ENCODE data around the gene EEF1E1.

EEF1E1 gene

GRCh38 chr6:8087870-8088754, 14.2 kb downstream of the EEF1E1 start:
- DNase-seq: no peak

GRCh38 chr6:8086755-8087306, 15.5 kb downstream of the EEF1E1 start:
- DNase-seq: no peak

DNA sequence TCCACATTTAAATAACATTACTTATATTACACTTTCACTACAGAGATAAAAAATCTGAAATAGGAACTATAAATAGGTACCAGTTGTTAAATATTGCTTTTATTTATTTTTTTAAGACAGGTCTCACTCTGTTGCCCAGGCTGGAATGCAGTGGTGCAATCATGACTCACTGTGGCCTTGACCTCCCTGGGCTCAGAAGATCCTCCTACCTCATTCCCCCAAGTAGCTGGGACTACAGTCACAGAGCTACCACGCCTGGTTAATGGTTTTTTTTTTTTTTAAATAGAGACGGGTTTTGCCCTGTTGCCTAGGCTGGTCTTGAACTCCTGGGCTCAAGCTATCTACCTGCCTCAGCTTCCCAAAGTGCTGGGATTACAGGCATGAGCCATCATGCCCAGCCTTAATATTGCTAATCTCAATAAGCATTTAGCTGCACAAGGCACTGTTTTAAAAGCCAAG, 17.3 kb downstream of the EEF1E1 start:
- DNase-seq: no peak

DNA sequence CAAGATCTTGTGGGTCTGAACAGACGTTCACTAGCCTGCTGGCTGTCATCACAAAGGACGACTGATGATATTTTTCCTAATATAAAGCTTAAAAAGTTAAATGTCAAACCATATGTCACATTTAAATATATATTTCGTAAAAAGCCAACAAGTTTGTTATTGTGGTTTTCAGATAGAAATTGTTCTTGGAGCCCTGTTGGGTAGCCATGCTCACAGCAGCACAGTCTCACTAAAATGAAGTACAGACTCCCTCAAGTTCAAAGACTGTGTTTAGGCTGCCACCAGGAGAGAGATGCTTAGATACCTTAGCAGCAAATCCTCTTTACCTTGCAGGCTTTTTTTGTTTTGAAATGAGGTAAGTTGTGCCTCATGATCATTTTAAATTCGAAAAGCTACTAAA, 17.8 kb downstream of the EEF1E1 start:
- no peak for DNase-seq

DNA sequence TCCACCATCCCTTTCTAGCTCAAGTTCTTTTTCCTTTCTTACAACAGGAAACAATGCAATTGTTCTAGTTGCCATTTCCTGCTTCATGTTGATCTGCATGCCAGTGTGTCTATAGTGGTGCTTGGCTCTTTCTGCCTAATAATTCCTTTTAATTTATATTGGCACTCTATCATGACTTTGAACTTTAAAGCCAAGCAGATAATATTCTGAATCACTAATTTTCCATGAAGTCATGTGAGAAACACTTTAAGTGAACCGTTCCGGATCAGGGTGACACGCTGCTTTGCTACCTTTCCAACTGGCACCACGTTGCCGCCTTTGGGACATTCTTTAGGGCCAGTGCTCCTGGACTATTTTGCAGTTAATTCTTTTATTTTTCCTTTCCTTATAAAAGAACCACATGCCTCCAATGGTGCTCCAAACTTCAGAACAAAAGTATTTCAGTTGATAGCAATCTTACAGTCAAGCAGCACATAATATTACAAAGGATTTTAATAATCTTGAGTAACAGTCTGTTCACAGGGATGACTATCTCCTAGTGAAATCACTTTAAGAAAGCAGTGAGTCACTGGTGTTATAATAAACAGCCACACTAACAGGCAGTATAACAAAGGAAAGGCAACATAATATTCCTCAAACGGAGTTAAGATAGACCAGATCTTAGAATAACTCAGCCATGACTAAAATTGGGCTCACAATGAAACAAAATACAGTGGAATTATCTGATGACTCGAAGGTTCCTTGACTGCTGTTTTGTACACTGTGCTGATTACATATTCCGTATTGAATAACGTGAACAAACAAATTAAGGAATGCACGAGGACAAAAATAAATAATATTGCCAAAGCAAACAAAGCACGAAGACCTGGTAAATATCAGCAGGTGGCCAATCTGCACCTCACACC, 19.1 kb downstream of the EEF1E1 start:
- no peak for DNase-seq

DNA sequence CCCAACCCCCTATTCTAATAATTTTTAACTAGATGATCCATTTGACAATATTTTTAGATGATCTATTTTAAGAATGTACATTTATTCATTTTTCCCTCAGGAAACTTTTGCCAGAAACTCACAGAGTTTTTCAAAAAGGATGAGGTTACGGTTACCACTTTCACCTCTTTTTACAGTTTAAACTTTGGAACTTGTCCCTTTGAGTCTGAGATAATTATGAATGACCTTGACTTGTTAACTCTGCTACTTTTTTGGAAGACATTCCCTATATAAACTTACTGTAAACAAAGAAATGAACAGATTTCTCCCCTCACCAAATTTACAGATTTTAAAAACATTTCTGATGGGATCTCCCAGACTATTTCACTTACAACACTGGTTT, 19.8 kb downstream of the EEF1E1 start:
- no peak for DNase-seq

GRCh38 chr6:8080362-8081151, 21.8 kb downstream of the EEF1E1 start:
- DNase-seq: no peak

GRCh38 chr6:8079126-8079525, 23.2 kb downstream of the EEF1E1 start:
- DNase-seq: no peak

GRCh38 chr6:8077991-8078390, 24.4 kb downstream of the EEF1E1 start:
- no peak for DNase-seq

GRCh38 chr6:8075704-8076103, 26.6 kb downstream of the EEF1E1 start:
- no peak for DNase-seq

DNA sequence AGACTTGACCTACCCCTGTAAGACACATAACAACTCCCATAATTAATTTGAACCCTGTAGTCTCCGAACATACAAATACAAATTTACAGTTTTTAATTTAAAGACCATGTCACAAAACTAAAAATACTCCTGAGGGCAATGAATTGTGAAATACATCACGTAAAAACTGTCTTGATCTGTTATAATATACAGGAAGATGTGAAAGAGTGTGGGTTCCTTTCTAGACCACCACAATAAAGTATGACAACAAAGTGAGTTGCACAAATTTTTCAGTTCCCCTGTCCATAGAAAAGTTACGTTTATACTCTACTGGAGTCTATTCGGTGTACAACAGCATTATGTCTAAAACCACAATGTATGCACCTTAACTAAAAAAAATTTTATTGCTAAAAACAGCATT, 27.2 kb downstream of the EEF1E1 start:
- no peak for DNase-seq

DNA sequence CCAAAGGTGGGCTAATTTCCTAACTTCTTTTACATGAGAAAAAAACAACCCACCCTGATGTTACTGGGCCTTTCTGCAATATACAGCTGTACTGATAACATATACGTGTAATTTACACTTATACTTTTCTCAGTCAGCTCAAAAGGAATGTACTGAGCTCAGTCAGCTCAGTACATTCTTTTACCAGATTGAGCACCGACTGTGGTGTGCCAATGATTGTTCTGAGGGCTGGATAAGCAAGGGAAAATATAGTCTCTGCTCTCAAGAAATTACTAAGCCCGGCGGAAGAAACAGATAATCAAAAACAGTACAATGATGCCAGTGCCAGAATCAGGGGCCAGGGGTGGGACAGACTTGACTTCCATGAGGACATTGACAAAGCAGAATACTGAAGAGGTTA, 28.1 kb downstream of the EEF1E1 start:
- no peak for DNase-seq

DNA sequence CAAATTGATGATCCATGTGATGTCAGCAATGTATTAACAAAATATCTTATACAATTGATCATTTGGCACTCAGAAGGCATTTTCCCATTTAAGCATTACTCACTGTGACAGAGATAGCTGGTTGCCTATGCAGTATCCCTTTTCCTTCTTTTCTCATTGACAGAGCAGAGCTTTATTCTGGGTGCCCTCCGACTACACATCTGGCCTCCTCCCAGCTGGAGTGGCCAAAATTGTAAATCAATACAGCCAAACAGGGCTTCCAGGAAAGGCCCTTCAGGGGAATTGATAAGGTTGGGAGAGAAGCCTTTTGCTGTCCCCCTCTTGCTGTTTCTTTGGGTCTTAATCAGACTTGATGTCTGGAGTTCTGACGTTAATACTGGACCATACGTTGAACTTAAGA, 28.6 kb downstream of the EEF1E1 start:
- DNase-seq: no peak

- DNase-seq: no peak
Measured at GRCh38 chr6:8070718-8071117, 31.6 kb downstream of the EEF1E1 start.

- DNase-seq: no peak
Measured at GRCh38 chr6:8069631-8070284, 32.6 kb downstream of the EEF1E1 start.

DNA sequence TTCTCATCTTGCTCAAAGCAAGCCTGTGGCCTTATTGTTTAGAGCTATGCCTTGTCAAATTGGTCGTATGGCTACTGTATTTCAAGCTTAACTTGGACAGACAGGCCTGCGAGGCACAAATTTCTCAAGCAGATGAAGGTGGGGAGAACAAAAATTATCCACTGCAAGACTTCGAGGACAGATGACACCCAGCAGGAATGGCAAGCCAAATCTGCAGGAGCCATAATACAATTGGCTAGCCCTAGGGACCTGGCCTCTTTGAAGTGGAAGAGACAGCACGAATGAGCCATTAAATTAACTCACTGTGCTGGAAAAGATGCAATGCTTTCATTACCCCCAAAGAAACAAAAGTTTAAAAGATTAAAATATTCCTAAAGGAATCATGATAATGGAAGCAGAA, 33.2 kb downstream of the EEF1E1 start:
- no peak for DNase-seq

- no peak for DNase-seq
Measured at GRCh38 chr6:8066108-8066507, 36.2 kb downstream of the EEF1E1 start.

- no peak for DNase-seq
Measured at GRCh38 chr6:8065519-8065911, 36.8 kb downstream of the EEF1E1 start.

- no peak for DNase-seq
Measured at GRCh38 chr6:8064638-8065518, 37.5 kb downstream of the EEF1E1 start.

DNA sequence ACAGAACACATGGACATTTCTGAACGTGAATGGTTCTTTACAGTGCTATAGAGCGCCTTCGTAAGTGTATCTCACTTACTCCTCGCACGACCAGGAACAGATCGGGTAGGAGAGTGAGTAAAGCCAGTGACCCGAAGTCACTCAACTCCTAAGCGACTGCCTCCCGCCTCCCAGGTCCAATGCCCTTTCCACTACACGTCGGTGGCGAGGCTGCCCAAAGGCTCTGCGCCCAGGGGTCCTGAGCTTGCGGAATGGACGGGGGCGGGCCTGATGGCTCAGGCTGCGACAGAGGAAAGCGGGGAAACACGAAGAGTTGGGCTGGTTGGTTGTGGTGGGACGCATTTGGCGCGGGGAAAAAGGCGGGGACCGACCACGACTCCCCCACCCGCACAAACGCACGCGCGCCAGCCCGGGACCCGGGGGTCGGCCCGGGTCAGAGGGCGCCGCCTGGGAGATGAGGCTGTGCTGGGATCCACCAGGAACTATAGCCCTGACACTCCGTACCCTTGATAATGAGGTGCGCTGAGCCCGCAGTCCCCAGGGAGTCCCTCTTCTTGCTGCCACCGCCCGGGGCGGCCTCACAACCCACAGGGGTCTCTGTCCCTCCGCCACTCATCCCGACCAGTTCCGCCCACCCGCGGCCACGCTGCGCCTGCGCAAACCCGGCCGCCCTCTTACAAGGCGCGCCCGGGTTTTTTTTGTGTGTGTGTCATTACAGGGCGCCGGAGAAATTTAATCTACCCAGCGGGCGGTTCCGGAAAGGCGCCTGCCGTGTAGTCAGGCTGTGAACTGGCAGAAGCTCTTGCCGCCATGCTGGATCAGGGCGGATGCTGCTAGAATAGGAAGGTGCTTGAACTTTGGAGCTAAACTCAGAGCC, 38.3 kb downstream of the EEF1E1 start, which contains the start of gene BLOC1S5:
Gene BLOC1S5, minus strand, starts transcription at position 629 of the 877 bp plus-strand sequence. Its CDS starts 13 bp downstream, at position 616.
- peak; percentile 77 for DNase-seq
